Measurements from ENCODE around the gene ISYNA1. TPM values are rescaled to one million over a fixed set of nuclear protein-coding genes. Genes with fewer than 3 reads are reported as not detected.

The ISYNA1 gene
- total and polyA plus RNA-seq, 2 donors (not counting 1 experiment from before 2014, with no cell fraction given): 22.6 to 28.3 TPM

DNA sequence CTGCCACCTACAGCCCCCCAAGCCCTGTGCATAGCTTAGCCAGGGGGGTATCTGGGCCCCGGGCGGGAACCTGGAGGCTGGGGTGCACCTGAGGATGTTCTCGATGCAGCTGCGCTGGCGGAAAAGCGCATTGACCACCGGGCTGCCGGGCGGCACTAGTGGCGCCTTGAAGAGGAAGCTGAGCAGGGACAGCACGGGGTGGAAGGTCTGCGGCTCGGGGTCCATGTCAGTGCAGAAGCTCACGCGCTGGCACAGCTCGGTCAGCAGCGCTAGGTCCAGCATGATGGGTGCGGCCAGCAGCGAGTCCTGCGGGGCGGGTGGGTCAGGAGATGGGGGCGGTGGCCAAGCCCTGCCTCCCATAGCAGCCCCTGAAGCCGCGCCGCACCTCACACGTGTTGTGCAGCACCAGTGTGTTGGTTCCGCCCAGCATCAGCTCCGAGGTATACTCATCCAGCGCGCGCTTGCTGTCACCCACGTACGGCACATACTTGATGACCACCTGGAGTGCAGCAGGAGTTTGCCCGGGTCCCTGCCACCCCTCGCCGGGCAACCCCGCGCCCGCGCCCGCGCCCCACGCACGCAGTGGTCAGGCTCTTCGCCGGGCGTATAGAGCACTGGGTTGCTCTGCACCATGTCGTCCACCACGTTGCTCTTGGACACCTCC lies 2.6 kb downstream of the ISYNA1 start:
- no peak overlapping the region for H3K4me2 ChIP-seq (replicated peaks; ENCODE audit: low read depth, low read length, poor library complexity, severe bottlenecking)
- Mint-ChIP-seq H3K27me3 (no peaks in the 10 kb centered on the region), H3K4me1 (peaks cover 36% of the 10 kb centered on the region), H3K4me3 (peak overlapping the region; percentile 84), H3K27ac (no peak overlapping the region), H3K9me3 (ENCODE audit: insufficient read depth) (no peaks in the 10 kb centered on the region)
- H3K79me2 ChIP-seq (ENCODE audit: control insufficient read depth, insufficient read depth, low read length): peaks cover 10% of the 10 kb centered on the region
- H3K27ac ChIP-seq (ENCODE audit: low read length in 2 of 2): no peak overlapping the region
- H3K4me3 ChIP-seq (ENCODE audit: control extremely low read depth in 1 of 5, extremely low read depth in 1 of 5, insufficient read depth in 1 of 5, low read depth in 2 of 5, low read length in 4 of 5): no peak overlapping the region
- no peak for TF ChIP-seq EZH2 (IDR thresholded peaks at IDR 0.05; ENCODE audit: borderline replicate concordance, insufficient read depth, low read depth, low read length, poor library complexity, severe bottlenecking)
- TF ChIP-seq, protein P1, sequence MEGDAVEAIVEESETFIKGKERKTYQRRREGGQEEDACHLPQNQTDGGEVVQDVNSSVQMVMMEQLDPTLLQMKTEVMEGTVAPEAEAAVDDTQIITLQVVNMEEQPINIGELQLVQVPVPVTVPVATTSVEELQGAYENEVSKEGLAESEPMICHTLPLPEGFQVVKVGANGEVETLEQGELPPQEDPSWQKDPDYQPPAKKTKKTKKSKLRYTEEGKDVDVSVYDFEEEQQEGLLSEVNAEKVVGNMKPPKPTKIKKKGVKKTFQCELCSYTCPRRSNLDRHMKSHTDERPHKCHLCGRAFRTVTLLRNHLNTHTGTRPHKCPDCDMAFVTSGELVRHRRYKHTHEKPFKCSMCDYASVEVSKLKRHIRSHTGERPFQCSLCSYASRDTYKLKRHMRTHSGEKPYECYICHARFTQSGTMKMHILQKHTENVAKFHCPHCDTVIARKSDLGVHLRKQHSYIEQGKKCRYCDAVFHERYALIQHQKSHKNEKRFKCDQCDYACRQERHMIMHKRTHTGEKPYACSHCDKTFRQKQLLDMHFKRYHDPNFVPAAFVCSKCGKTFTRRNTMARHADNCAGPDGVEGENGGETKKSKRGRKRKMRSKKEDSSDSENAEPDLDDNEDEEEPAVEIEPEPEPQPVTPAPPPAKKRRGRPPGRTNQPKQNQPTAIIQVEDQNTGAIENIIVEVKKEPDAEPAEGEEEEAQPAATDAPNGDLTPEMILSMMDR (IDR thresholded peaks at IDR 0.05): no peak
- ChIA-PET CTCF (interaction anchor here (1.0 kb wide), 1 partner anchor 16 kb away, joined by 3 read pairs; the partner anchor contains the start of gene SSBP4), POLR2A (interaction anchor here (0.5 kb wide), 1 partner anchor 109 kb away, joined by 5 read pairs; no protein-coding TSS in a partner anchor)
- WGBS (ENCODE audit: insufficient coverage): 96% methylated on average over 42 of the region's 49 CpGs
- peaks cover 28% of the 10 kb centered on the region for H4K20me1 ChIP-seq (ENCODE audit: control insufficient read depth, insufficient read depth, low read length, poor library complexity, severe bottlenecking)
- intact Hi-C loops (cut with micrococcal nuclease): no loop called here
- no peaks in the 10 kb centered on the region for H3K27me3 ChIP-seq (replicated peaks in 1 of 4; ENCODE audit: control extremely low read depth in 1 of 4, control insufficient read depth in 3 of 4, insufficient read depth in 4 of 4, low read length in 3 of 4)
- DNase-seq (no peak), ATAC-seq (ENCODE audit: low read depth) (no peak)
- H3K9ac ChIP-seq (ENCODE audit: low read length): no peak overlapping the region
- peaks cover 26 to 49% of the 10 kb centered on the region in 2 donors for H3K4me1 ChIP-seq (ENCODE audit: control insufficient read depth in 2 of 2, insufficient read depth in 2 of 2, low read length in 2 of 2)
- H3K36me3 ChIP-seq (replicated peaks in 1 of 2; ENCODE audit: control extremely low read depth in 1 of 2, control insufficient read depth in 1 of 2, extremely low read depth in 1 of 2, insufficient read depth in 2 of 2, low read length in 1 of 2): no peaks in the 10 kb centered on the region
- no peaks in the 10 kb centered on the region for H3K9me3 ChIP-seq (ENCODE audit: control extremely low read depth in 1 of 3, control insufficient read depth in 2 of 3, insufficient read depth in 1 of 3, low read length in 2 of 3)
- H2AFZ ChIP-seq (ENCODE audit: insufficient read depth, low read depth, low read length, poor library complexity, severe bottlenecking): no peak overlapping the region
